ENCODE measurements around the gene KBTBD4.

The KBTBD4 gene

DNA sequence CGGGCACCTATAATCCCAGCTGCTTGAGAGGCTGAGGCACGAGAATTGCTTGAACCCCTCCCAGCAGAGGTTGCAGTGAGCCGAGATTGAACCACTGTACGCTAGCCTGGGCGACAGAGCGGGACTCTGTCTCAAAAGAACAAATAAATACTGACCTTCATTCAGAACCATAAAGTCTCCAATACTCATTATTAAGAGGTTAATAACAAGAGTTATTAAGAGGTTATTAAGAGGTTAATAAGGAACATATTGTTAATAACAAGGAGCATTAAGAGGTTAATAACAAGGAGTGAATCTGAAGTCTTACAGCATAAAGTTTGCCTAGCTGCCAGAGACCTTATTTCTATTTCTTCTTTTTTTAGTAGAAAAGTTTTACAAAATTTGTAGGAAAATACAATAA is 33.5 kb downstream of the KBTBD4 start:
- H3K9me3 ChIP-seq = no peaks in the 10 kb centered on the region
- no peak overlapping the region for H3K4me3 ChIP-seq
- intact Hi-C loops (cut with DNase I; ENCODE audit: low total_unique reads) = no loop called here
- H3K27me3 ChIP-seq = no peaks in the 10 kb centered on the region
- peaks cover 0 to 83% (median 20%) of the 10 kb centered on the region in 4 donors for H3K4me1 ChIP-seq
- H3K36me3 ChIP-seq = no peaks in the 10 kb centered on the region
- H3K27ac ChIP-seq = no peak overlapping the region
- DNase-seq = no peak
- TF ChIP-seq CTCF (IDR thresholded peaks at IDR 0.05) = no peak

DNA sequence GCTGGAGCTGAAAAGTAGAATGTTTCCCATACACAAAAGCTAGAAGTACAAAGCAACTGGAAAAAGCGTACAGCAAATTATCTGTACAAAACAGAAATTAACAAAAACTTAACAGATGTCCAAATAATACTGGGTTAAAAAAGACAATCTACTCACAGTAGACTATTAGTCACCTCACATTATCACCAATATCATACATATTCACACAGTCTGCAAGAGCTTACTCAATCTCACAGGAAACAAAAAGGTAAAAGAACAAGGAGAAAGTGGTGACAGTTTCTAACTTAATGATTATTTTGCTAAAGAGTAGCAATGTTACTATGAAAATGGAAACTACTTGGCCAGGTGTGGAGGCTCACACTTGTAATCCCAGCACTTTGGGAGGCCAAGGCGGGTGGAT is 37.7 kb downstream of the KBTBD4 start:
- no peak for TF ChIP-seq CTCF (IDR thresholded peaks at IDR 0.05)
- Histone ChIP-seq H3K4me3 (no peak overlapping the region), H3K9me3 (no peaks in the 10 kb centered on the region), H3K27me3 (no peaks in the 10 kb centered on the region), H3K4me1 (peaks cover 0 to 92% (median 30%) of the 10 kb centered on the region in 4 donors), H3K36me3 (no peaks in the 10 kb centered on the region), H3K27ac (no peak overlapping the region)
- intact Hi-C loops (cut with DNase I; ENCODE audit: low total_unique reads) = no loop called here
- DNase-seq = no peak

DNA sequence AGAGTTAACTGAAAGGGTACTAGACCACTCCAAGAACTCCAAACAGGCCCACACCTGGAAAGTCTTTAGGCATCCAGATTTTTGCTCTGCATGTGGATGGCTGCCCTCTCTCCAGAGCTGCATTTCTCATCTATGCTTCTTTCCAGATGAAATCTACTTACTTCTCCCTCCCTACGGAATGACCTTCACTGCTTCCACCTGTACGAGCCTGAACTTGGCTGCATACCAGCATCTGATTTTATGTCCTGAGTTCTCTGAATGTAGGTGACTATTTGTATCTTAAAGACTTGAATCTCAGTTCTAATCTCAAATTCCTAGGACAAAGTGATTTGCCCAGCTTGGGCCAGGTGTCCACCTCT is 39.1 kb downstream of the KBTBD4 start:
- no peak overlapping the region for H3K4me3 ChIP-seq
- TF ChIP-seq CTCF (IDR thresholded peaks at IDR 0.05) = no peak
- no peaks in the 10 kb centered on the region for H3K27me3 ChIP-seq
- no peak for DNase-seq
- no peaks in the 10 kb centered on the region for H3K9me3 ChIP-seq
- intact Hi-C loops (cut with DNase I; ENCODE audit: low total_unique reads) = no loop called here
- peaks cover 0 to 4% (median 0%) of the 10 kb centered on the region in 3 donors for H3K36me3 ChIP-seq
- peaks cover 0 to 97% (median 39%) of the 10 kb centered on the region in 4 donors for H3K4me1 ChIP-seq
- no peak overlapping the region for H3K27ac ChIP-seq

DNA sequence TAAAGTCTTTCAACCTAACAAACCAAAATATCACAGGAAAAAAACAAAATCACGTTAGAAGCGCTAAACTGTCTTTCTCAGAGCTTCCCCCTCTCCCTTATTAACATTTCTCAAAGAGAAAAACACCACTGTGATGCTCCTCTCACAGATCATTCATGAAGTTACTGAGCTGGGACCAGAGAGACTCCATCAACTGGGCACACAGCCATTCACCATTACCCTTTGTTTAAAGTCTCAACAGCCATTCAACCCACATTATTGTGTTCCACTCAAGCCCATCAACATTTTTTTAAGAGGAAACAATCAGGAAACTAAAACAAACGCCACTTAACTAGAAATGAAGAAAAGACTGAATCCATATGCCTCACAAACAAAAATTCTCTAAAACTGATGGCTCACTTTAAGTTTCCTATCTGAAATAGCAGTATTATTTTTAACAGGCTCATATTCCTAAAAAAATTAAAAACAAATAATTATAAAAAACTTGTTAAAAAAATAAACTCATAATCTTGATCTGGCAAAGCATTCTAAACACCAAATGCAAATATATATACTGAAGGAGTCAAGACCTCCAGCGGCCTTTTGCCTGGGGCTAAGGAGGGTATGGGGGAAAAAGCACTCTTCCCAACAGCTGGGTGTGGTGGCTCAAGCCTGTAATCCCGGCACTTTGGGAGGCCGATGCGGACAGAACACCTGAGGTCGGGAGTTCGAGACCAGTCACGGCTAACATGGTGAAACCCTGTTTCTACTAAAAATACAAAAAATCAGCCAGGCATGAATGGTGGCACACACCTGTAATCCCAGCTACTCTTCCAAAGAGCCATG is 39.8 kb downstream of the KBTBD4 start:
- no peak for DNase-seq
- Histone ChIP-seq H3K9me3 (no peaks in the 10 kb centered on the region), H3K27ac (no peak overlapping the region), H3K27me3 (no peaks in the 10 kb centered on the region), H3K4me3 (no peak overlapping the region), H3K4me1 (peaks cover 0 to 97% (median 46%) of the 10 kb centered on the region in 4 donors), H3K36me3 (peaks cover 0 to 4% (median 0%) of the 10 kb centered on the region in 3 donors)
- intact Hi-C loops (cut with DNase I; ENCODE audit: low total_unique reads) = no loop called here
- no peak for TF ChIP-seq CTCF (IDR thresholded peaks at IDR 0.05)

- DNase-seq = no peak
- intact Hi-C loops (cut with DNase I; ENCODE audit: low total_unique reads) = no loop called here
- H3K4me1 ChIP-seq = peaks cover 4 to 97% (median 52%) of the 10 kb centered on the region in 4 donors
- TF ChIP-seq CTCF (IDR thresholded peaks at IDR 0.05) = no peak
- no peak overlapping the region for H3K4me3 ChIP-seq
- no peaks in the 10 kb centered on the region for H3K27me3 ChIP-seq
- H3K36me3 ChIP-seq = peaks cover 0 to 4% (median 0%) of the 10 kb centered on the region in 3 donors
- no peaks in the 10 kb centered on the region for H3K9me3 ChIP-seq
- peak overlapping the region in 1 of 2 donors; percentile 11 for H3K27ac ChIP-seq
Observed at GRCh38 chr11:47536915-47537314, 41.9 kb downstream of the KBTBD4 start.
